CD4-positive, alpha-beta T cell (primary cell): ENCODE results near the gene PHYHD1. TPM values are rescaled to one million over a fixed set of nuclear protein-coding genes. Genes with fewer than 3 reads are reported as not detected.

Experiments
- ATAC-seq: fragments of 200-7000 bp; cut with Tn5 transposase; one replicate; pipeline ENCODE4 v1.10.0; 2022; ENCODE audit warnings: mild to moderate bottlenecking; ENCODE audit not compliant: poor library complexity
- CTCF ChIA-PET: fragments of 350-600 bp; sonication (Branson Sonifier 250); formaldehyde crosslinking; loops from one replicate; lab custom pipeline; 2021; ENCODE audit warnings: antibody characterized with exemption, inconsistent platforms; lab: Charles Lee
- POLR2A ChIA-PET: fragments of 350-600 bp; sonication (Branson Sonifier 250); formaldehyde crosslinking; loops from one replicate; lab custom pipeline; 2021; ENCODE audit warnings: antibody characterized with exemption, inconsistent platforms; lab: Charles Lee
- DNase-seq, 14 experiments: peaks; one replicate each; pipeline ENCODE4 v3.0.0-alpha.2; 2013 to 2020; ENCODE audit warnings: mixed read lengths in 2 of 14
- H3K27ac ChIP-seq, 2 donors: one replicate each; pipeline versions ENCODE4 v1.5.1 to v1.7.0; 2013; ENCODE audit warnings: low read length in 2 of 2, low read depth in 1 of 2, mild to moderate bottlenecking in 1 of 2
- H3K27me3 ChIP-seq, 2 experiments: 1 replicate in 1 of 2; 2 replicates in 1 of 2; pipeline versions ENCODE4 v1.6.1 to v1.7.0; 2013; ENCODE audit warnings: low read length in 2 of 2, control low read depth in 1 of 2, mild to moderate bottlenecking in 1 of 2, moderate library complexity in 1 of 2; ENCODE audit not compliant: insufficient read depth in 2 of 2, control insufficient read depth in 1 of 2
- H3K36me3 ChIP-seq: one replicate; pipeline ENCODE4 v1.6.1; 2013; ENCODE audit warnings: low read length, control low read depth; ENCODE audit not compliant: insufficient read depth
- H3K4me1 ChIP-seq: one replicate; pipeline ENCODE4 v1.6.1; 2013; ENCODE audit warnings: low read length, control low read depth; ENCODE audit not compliant: insufficient read depth
- H3K4me3 ChIP-seq: one replicate; pipeline ENCODE4 v1.5.1; 2013; ENCODE audit warnings: mild to moderate bottlenecking, low read length, moderate library complexity
- H3K9me3 ChIP-seq, 2 experiments: 1 replicate in 1 of 2; 2 replicates in 1 of 2; pipeline versions ENCODE4 v1.6.1 to v1.7.0; 2013; ENCODE audit warnings: low read length in 2 of 2, mild to moderate bottlenecking in 2 of 2, control low read depth in 1 of 2, moderate library complexity in 1 of 2; ENCODE audit not compliant: control insufficient read depth in 1 of 2, insufficient read depth in 1 of 2
- H3K27ac Mint-ChIP-seq: one replicate; pipeline ENCODE4 v1.8.0; 2020; ENCODE audit warnings: mixed read lengths
- H3K27me3 Mint-ChIP-seq: one replicate; pipeline ENCODE4 v1.8.0; 2021; ENCODE audit warnings: mixed read lengths
- H3K36me3 Mint-ChIP-seq: one replicate; pipeline ENCODE4 v1.8.0; 2021; ENCODE audit warnings: low read depth, mixed read lengths
- H3K4me1 Mint-ChIP-seq: one replicate; pipeline ENCODE4 v1.8.0; 2021; ENCODE audit warnings: low read depth, mixed read lengths
- H3K4me3 Mint-ChIP-seq: one replicate; pipeline ENCODE4 v1.8.0; 2020; ENCODE audit warnings: mild to moderate bottlenecking, mixed read lengths
- H3K9me3 Mint-ChIP-seq: one replicate; pipeline ENCODE4 v1.8.0; 2020; ENCODE audit warnings: mixed read lengths
- intact Hi-C, 2 experiments: fragments of 100-400 bp; cut with DNase I in 1 of 2; cut with micrococcal nuclease in 1 of 2; formaldehyde crosslinking; loops; one replicate each; pipeline versions ENCODE4 v1.15.1 to v1.9.0; 2023 to 2025; cut with DNase I, micrococcal nuclease
- total RNA-seq, 174 experiments: library from RNA in 2 of 174; stranded (reverse) in 2 of 174; gene quantifications; one replicate each; pipeline ENCODE4 v1.2.3 and lab custom pipeline; 2021 to 2026
- TF ChIP-seq, protein P1 (sequence below): fragments of 200-600 bp; IDR thresholded peaks from one replicate; pipeline ENCODE4 v1.8.0; 2022; ENCODE audit warnings: antibody characterized with exemption, mild to moderate bottlenecking

Gene PHYHD1
- total RNA-seq, 2 experiments from 2014 or later = 1.6 to 2.6 TPM

DNA sequence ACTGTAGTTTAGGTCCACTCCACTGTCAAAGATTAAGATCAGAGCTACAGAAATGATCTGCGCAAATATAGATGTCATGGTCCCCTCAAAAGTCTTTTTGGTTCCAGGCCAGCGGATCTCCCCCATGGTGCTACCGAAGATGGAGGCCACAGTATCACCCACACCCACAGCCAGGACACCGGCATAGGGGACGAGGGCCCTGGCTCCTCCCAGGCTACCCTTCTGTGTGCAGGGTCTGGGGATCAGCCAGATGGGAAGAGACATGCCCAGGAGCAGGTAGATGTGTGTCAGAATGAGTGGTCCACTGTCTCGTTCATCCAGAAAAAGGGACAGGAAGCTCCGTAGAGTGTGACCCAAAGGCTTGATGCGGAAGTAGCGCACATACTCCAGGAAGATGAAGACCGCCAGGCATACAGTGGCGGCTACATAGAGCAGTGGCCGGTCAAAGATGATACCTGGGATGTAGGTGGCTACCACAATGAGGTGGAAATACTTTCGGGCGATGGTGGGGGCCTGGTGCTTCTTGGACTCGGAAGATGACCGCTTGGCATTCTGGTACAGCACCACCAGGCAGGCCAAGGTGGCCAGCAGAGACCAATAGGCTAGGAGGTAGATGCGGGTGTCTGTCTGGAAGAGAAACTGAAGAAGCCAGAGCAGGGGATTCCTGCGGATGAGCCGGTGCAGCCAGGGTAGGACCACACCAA is 25.2 kb downstream of the PHYHD1 start:
- H3K27ac ChIP-seq = no peak overlapping the region

GRCh38 chr9:128946571-128947276 is 25.9 kb downstream of the PHYHD1 start:
- CTCF ChIA-PET = no interaction called here
- peaks cover 37% of the 10 kb centered on the region for H3K4me1 Mint-ChIP-seq
- POLR2A ChIA-PET = interaction anchor here (2.1 kb wide), 1 partner anchor 24 kb away, joined by 4 read pairs; no protein-coding TSS in a partner anchor
- no peaks in the 10 kb centered on the region for H3K27me3 ChIP-seq
- intact Hi-C loops = loop anchor here in 1 of 2 experiments (1.0 to 5.0 kb wide), 5 partner anchors 65 to 444 kb away; partner anchors contain the start of genes CRAT, GLE1, KYAT1 and MIGA2
- peak overlapping the region; percentile 99 for H3K4me3 Mint-ChIP-seq
- H3K36me3 ChIP-seq = peaks cover 24% of the 10 kb centered on the region
- peak overlapping the region; percentile 89 for H3K27ac Mint-ChIP-seq
- ATAC-seq = peak; percentile 15
- peaks cover 36% of the 10 kb centered on the region for H3K36me3 Mint-ChIP-seq
- TF ChIP-seq, protein P1, sequence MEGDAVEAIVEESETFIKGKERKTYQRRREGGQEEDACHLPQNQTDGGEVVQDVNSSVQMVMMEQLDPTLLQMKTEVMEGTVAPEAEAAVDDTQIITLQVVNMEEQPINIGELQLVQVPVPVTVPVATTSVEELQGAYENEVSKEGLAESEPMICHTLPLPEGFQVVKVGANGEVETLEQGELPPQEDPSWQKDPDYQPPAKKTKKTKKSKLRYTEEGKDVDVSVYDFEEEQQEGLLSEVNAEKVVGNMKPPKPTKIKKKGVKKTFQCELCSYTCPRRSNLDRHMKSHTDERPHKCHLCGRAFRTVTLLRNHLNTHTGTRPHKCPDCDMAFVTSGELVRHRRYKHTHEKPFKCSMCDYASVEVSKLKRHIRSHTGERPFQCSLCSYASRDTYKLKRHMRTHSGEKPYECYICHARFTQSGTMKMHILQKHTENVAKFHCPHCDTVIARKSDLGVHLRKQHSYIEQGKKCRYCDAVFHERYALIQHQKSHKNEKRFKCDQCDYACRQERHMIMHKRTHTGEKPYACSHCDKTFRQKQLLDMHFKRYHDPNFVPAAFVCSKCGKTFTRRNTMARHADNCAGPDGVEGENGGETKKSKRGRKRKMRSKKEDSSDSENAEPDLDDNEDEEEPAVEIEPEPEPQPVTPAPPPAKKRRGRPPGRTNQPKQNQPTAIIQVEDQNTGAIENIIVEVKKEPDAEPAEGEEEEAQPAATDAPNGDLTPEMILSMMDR = no peak
- peak in 4 of 14 experiments; percentile 6 to 43 (median 7) for DNase-seq
- peaks cover 24% of the 10 kb centered on the region for H3K4me1 ChIP-seq
- H3K4me3 ChIP-seq = peak overlapping the region; percentile 99
- peak overlapping the region; percentile 93 to 97 for H3K27ac ChIP-seq
- H3K27me3 Mint-ChIP-seq = no peaks in the 10 kb centered on the region
- no peaks in the 10 kb centered on the region for H3K9me3 ChIP-seq
- H3K9me3 Mint-ChIP-seq = no peaks in the 10 kb centered on the region

More for the DNA sequence above, 25.2 kb downstream of the PHYHD1 start:
- CTCF ChIA-PET = no interaction called here
- Histone ChIP-seq H3K4me1 (peaks cover 24% of the 10 kb centered on the region), H3K9me3 (no peaks in the 10 kb centered on the region), H3K4me3 (peak overlapping the region; percentile 99), H3K27me3 (no peaks in the 10 kb centered on the region), H3K36me3 (peaks cover 24% of the 10 kb centered on the region)
- peak in 1 of 14 experiments; percentile 25 for DNase-seq
- intact Hi-C loops = loop anchor here in 1 of 2 experiments (2.0 to 5.0 kb wide), 2 partner anchors 81 to 444 kb away; partner anchors contain the start of gene GLE1
- Mint-ChIP-seq H3K27ac (peak overlapping the region; percentile 89), H3K36me3 (peaks cover 29% of the 10 kb centered on the region), H3K9me3 (no peaks in the 10 kb centered on the region), H3K4me3 (peak overlapping the region; percentile 99), H3K27me3 (no peaks in the 10 kb centered on the region), H3K4me1 (peaks cover 32% of the 10 kb centered on the region)
- ATAC-seq = no peak
- POLR2A ChIA-PET = no interaction called here
- TF ChIP-seq, protein P1 = no peak

DNA sequence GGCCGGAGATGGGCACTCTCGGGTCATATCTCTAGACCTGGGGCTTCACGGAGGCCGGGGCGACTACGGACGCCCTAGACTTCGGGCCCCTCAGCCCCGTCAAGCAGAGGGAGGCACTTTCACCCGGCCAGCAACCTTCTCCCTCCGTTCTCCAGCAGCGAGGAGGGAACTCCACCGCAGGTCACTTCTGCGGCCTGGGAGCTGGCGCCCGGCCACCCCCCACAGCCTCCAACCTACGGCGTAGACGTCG is 26.4 kb downstream of the PHYHD1 start:
- ChIA-PET POLR2A (interaction anchor here (1.2 to 2.1 kb wide), 2 partner anchors 24 to 223 kb away, joined by 3 to 4 read pairs; no protein-coding TSS in a partner anchor), CTCF (no interaction called here)
- peak overlapping the region; percentile 93 to 97 for H3K27ac ChIP-seq
- peaks cover 28% of the 10 kb centered on the region for H3K36me3 ChIP-seq
- Mint-ChIP-seq H3K36me3 (peaks cover 36% of the 10 kb centered on the region), H3K4me1 (peaks cover 37% of the 10 kb centered on the region), H3K27ac (peak overlapping the region; percentile 89), H3K4me3 (peak overlapping the region; percentile 99), H3K27me3 (no peaks in the 10 kb centered on the region), H3K9me3 (no peaks in the 10 kb centered on the region)
- H3K27me3 ChIP-seq = no peaks in the 10 kb centered on the region
- DNase-seq = no peak
- H3K4me1 ChIP-seq = peaks cover 24% of the 10 kb centered on the region
- H3K9me3 ChIP-seq = no peaks in the 10 kb centered on the region
- intact Hi-C loops = loop anchor here in 1 of 2 experiments (1.0 to 5.0 kb wide), 5 partner anchors 66 to 445 kb away; partner anchors contain the start of genes CRAT, GLE1, KYAT1 and MIGA2
- peak overlapping the region; percentile 99 for H3K4me3 ChIP-seq
- no peak for ATAC-seq
- TF ChIP-seq, protein P1 = no peak
